ENCODE data around the gene ANKRD42. TPM values are rescaled to one million over a fixed set of nuclear protein-coding genes. Genes with fewer than 3 reads are reported as not detected.

The ANKRD42 gene
- total and polyA plus RNA-seq, 2 of the 8 experiments (the other 6 are each of a cell fraction or from before 2014, with no cell fraction given) = 2.0 to 5.5 TPM

DNA sequence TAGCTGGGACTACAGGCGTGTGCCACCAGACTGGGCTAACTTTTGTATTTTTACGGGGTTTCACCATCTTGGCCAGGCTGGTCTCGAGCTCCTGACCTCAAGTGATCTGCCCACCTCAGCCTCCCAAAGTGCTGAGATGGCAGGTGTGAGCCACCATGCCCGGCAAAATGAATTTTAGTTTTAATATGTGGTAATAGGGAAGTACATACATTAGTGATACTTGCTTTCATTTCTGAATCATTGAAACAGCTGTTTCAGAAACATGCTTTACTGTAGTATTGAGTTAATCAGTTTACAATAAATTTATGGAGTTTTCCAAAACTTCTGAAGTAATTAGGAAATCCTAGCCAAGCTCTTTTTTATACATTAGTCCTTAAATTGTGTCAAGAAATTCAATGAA lies 21.0 kb upstream of the ANKRD42 start:
- H3K79me1 ChIP-seq (ENCODE audit: low read depth, low read length) = peaks cover 9% of the 10 kb centered on the region
- H4K91ac ChIP-seq (replicated peaks; ENCODE audit: insufficient read length, low read length) = no peak overlapping the region
- H3K4me2 ChIP-seq (ENCODE audit: insufficient read depth in 1 of 2, low read depth in 2 of 2, low read length in 2 of 2) = no peak overlapping the region
- H2BK15ac ChIP-seq (ENCODE audit: low read length) = no peak overlapping the region
- H4K5ac ChIP-seq (ENCODE audit: insufficient read length, low read depth, low read length) = no peak overlapping the region
- H2BK12ac ChIP-seq (ENCODE audit: low read depth, low read length) = no peak overlapping the region
- H2AK5ac ChIP-seq (ENCODE audit: low read depth, low read length) = no peak overlapping the region
- H2BK5ac ChIP-seq (ENCODE audit: low read depth, low read length) = no peak overlapping the region
- no peak overlapping the region for H3K56ac ChIP-seq (replicated peaks; ENCODE audit: insufficient read length, low read depth, low read length)
- H3K79me2 ChIP-seq (ENCODE audit: control insufficient read depth in 1 of 2, insufficient read depth in 2 of 2, low read length in 2 of 2) = peaks cover 7 to 74% of the 10 kb centered on the region in 2 experiments
- H3K18ac ChIP-seq (ENCODE audit: extremely low read depth, low read length) = no peak overlapping the region
- H3K9ac ChIP-seq (replicated peaks in 1 of 4; ENCODE audit: extremely low read depth in 1 of 4, low read depth in 3 of 4, low read length in 3 of 4) = no peak overlapping the region
- no peak overlapping the region for H3K27ac ChIP-seq (ENCODE audit: low read depth, low read length)
- H3K23ac ChIP-seq (ENCODE audit: insufficient read length) = no peak overlapping the region
- H4K8ac ChIP-seq (ENCODE audit: extremely low read depth, insufficient read depth, low read length) = no peak overlapping the region
- no peak overlapping the region for H3K4me3 ChIP-seq (ENCODE audit: extremely low read depth in 1 of 4, insufficient read depth in 2 of 4, low read depth in 3 of 4, low read length in 4 of 4)
- WGBS, 2 experiments (ENCODE audit: extremely low coverage in 1 of 2, insufficient coverage in 1 of 2, insufficient read length in 1 of 2, insufficient replicate concordance in 2 of 2, low coverage in 1 of 2, low lambda C conversion rate in 2 of 2, missing lambda C conversion rate in 1 of 2) = 98% methylated on average over 4 of the region's 4 CpGs; no CpG with 5 or more reads in 1 of the 2 experiments
- CTCF ChIA-PET (ENCODE audit: partially characterized antibody) = interaction anchor here (1.3 kb wide), 1 partner anchor 15 kb away, joined by 3 read pairs; no protein-coding TSS in a partner anchor
- no peaks in the 10 kb centered on the region for H3K9me3 ChIP-seq (ENCODE audit: insufficient read depth in 2 of 2, low read depth in 1 of 2, low read length in 1 of 2)
- H3K4me1 ChIP-seq (replicated peaks in 1 of 4; ENCODE audit: control insufficient read depth in 3 of 4, insufficient read depth in 4 of 4, low read length in 3 of 4) = no peaks in the 10 kb centered on the region
- POLR2A ChIA-PET (ENCODE audit: partially characterized antibody) = interaction anchor here (1.3 to 1.8 kb wide), 2 partner anchors 12 to 16 kb away, joined by 6 to 8 read pairs; partner anchors contain the start of gene PCF11
- H2BK20ac ChIP-seq (ENCODE audit: low read length) = no peak overlapping the region
- no peaks in the 10 kb centered on the region for H3K27me3 ChIP-seq (replicated peaks in 1 of 4; ENCODE audit: control insufficient read depth in 3 of 4, extremely low read depth in 1 of 4, insufficient read depth in 3 of 4, low read length in 3 of 4)
- no peak for FAIRE-seq
- TF ChIP-seq, protein P1, sequence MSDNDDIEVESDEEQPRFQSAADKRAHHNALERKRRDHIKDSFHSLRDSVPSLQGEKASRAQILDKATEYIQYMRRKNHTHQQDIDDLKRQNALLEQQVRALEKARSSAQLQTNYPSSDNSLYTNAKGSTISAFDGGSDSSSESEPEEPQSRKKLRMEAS (IDR thresholded peaks at IDR 0.05) = no peak
- TF ChIP-seq CBX5 (IDR thresholded peaks at IDR 0.05; ENCODE audit: low read depth, low read length) (no peak), SIX5 (IDR thresholded peaks at IDR 0.05; ENCODE audit: low read depth, low read length) (no peak), SAP30 (IDR thresholded peaks at IDR 0.05; ENCODE audit: insufficient read depth, insufficient replicate concordance, low read length) (no peak), POU5F1 (IDR thresholded peaks at IDR 0.05; ENCODE audit: low read depth, low read length) (no peak)
- peaks cover 14 to 91% (median 58%) of the 10 kb centered on the region in 4 experiments for H3K36me3 ChIP-seq (ENCODE audit: control insufficient read depth in 2 of 4, insufficient read depth in 4 of 4, low read length in 3 of 4)
- no peaks in the 10 kb centered on the region for H3K23me2 ChIP-seq (ENCODE audit: low read depth, low read length)
- H3K4ac ChIP-seq (replicated peaks; ENCODE audit: insufficient read length, low read depth, low read length) = no peak overlapping the region
- H3K14ac ChIP-seq (ENCODE audit: insufficient read length) = no peak overlapping the region
- H2BK120ac ChIP-seq (replicated peaks; ENCODE audit: low read depth, low read length) = no peak overlapping the region
- DNase-seq (ENCODE audit: low read depth in 1 of 2, low spot score in 2 of 2) = no peak
- peaks cover 11 to 13% of the 10 kb centered on the region in 2 experiments for H4K20me1 ChIP-seq (replicated peaks in 1 of 2; ENCODE audit: control insufficient read depth in 1 of 2, insufficient read depth in 2 of 2, low read length in 2 of 2)
- no peak overlapping the region for H2AFZ ChIP-seq (ENCODE audit: low read length)

Measured in H1 (cell line).